ENCODE measurements around the gene RARB. TPM values are rescaled to one million over a fixed set of nuclear protein-coding genes. Genes with fewer than 3 reads are reported as not detected.
A peak's percentile ranks its signal among the peaks of the same experiment; 100 is the strongest.

RARB gene
- total and polyA plus RNA-seq, 9 donors, result 12.0 to 23.2 (median 16.1) TPM

- Histone ChIP-seq H3K4me3 (ENCODE audit: low read length) (no peak overlapping the region), H3K9me3 (replicated peaks; ENCODE audit: control insufficient read depth, low read depth, low read length) (no peaks in the 10 kb centered on the region), H3K27ac (ENCODE audit: low read length) (no peak overlapping the region), H3K27me3 (ENCODE audit: control insufficient read depth, insufficient read depth, low read length) (no peaks in the 10 kb centered on the region), H3K36me3 (ENCODE audit: control insufficient read depth, insufficient read depth, low read length) (no peaks in the 10 kb centered on the region), H3K4me1 (ENCODE audit: control insufficient read depth, insufficient read depth, low read length) (no peaks in the 10 kb centered on the region)
- 82% methylated on average over 2 of the region's 2 CpGs for WGBS (ENCODE audit: insufficient coverage)
- DNase-seq, result no peak
These were observed 31.8 kb upstream of the RARB start for GRCh38 chr3:25396251-25396650.

- Histone ChIP-seq H3K4me3 (ENCODE audit: low read length) (no peak overlapping the region), H3K27me3 (ENCODE audit: control insufficient read depth, insufficient read depth, low read length) (no peaks in the 10 kb centered on the region), H3K9me3 (replicated peaks; ENCODE audit: control insufficient read depth, low read depth, low read length) (no peaks in the 10 kb centered on the region), H3K36me3 (ENCODE audit: control insufficient read depth, insufficient read depth, low read length) (no peaks in the 10 kb centered on the region), H3K27ac (ENCODE audit: low read length) (no peak overlapping the region), H3K4me1 (ENCODE audit: control insufficient read depth, insufficient read depth, low read length) (no peaks in the 10 kb centered on the region)
- DNase-seq, result no peak
- 100% methylated on average over 3 of the region's 4 CpGs for WGBS (ENCODE audit: insufficient coverage)
These were observed 31.4 kb upstream of the RARB start for GRCh38 chr3:25396686-25397085.

GRCh38 chr3:25397150-25397549 is 30.9 kb upstream of the RARB start:
- H3K9me3 ChIP-seq (replicated peaks; ENCODE audit: control insufficient read depth, low read depth, low read length), result no peaks in the 10 kb centered on the region
- no peak overlapping the region for H3K4me3 ChIP-seq (ENCODE audit: low read length)
- H3K4me1 ChIP-seq (ENCODE audit: control insufficient read depth, insufficient read depth, low read length), result no peaks in the 10 kb centered on the region
- no peak overlapping the region for H3K27ac ChIP-seq (ENCODE audit: low read length)
- H3K36me3 ChIP-seq (ENCODE audit: control insufficient read depth, insufficient read depth, low read length), result no peaks in the 10 kb centered on the region
- 100% methylated on average over 1 of the region's 2 CpGs for WGBS (ENCODE audit: insufficient coverage)
- no peaks in the 10 kb centered on the region for H3K27me3 ChIP-seq (ENCODE audit: control insufficient read depth, insufficient read depth, low read length)
- DNase-seq, result no peak

GRCh38 chr3:25400587-25400986 is 27.5 kb upstream of the RARB start:
- Histone ChIP-seq H3K4me3 (ENCODE audit: low read length) (no peak overlapping the region), H3K9me3 (replicated peaks; ENCODE audit: control insufficient read depth, low read depth, low read length) (no peaks in the 10 kb centered on the region)
- WGBS (ENCODE audit: insufficient coverage), result no CpG with 5 or more reads among the region's 1 CpG

GRCh38 chr3:25403968-25404367 is 24.1 kb upstream of the RARB start:
- no peaks in the 10 kb centered on the region for H3K27me3 ChIP-seq (ENCODE audit: control insufficient read depth, insufficient read depth, low read length)
- H3K27ac ChIP-seq (ENCODE audit: low read length), result peak overlapping the region; percentile 49
- peak; percentile 90 for DNase-seq
- WGBS (ENCODE audit: insufficient coverage), result 40% methylated on average over 2 of the region's 4 CpGs
- H3K9me3 ChIP-seq (replicated peaks; ENCODE audit: control insufficient read depth, low read depth, low read length), result no peaks in the 10 kb centered on the region
- no peaks in the 10 kb centered on the region for H3K36me3 ChIP-seq (ENCODE audit: control insufficient read depth, insufficient read depth, low read length)
- peaks cover 3% of the 10 kb centered on the region for H3K4me1 ChIP-seq (ENCODE audit: control insufficient read depth, insufficient read depth, low read length)
- H3K4me3 ChIP-seq (ENCODE audit: low read length), result no peak overlapping the region

More at GRCh38 chr3:25400587-25400986, 27.5 kb upstream of the RARB start:
- DNase-seq, result peak; percentile 71
- peaks cover 3% of the 10 kb centered on the region for H3K4me1 ChIP-seq (ENCODE audit: control insufficient read depth, insufficient read depth, low read length)
- H3K27me3 ChIP-seq (ENCODE audit: control insufficient read depth, insufficient read depth, low read length), result no peaks in the 10 kb centered on the region
- no peak overlapping the region for H3K27ac ChIP-seq (ENCODE audit: low read length)
- H3K36me3 ChIP-seq (ENCODE audit: control insufficient read depth, insufficient read depth, low read length), result no peaks in the 10 kb centered on the region

GRCh38 chr3:25404569-25404968 is 23.5 kb upstream of the RARB start:
- peaks cover 3% of the 10 kb centered on the region for H3K4me1 ChIP-seq (ENCODE audit: control insufficient read depth, insufficient read depth, low read length)
- H3K4me3 ChIP-seq (ENCODE audit: low read length), result no peak overlapping the region
- H3K36me3 ChIP-seq (ENCODE audit: control insufficient read depth, insufficient read depth, low read length), result no peaks in the 10 kb centered on the region
- WGBS (ENCODE audit: insufficient coverage), result 80% methylated on average over 1 of the region's 4 CpGs
- H3K9me3 ChIP-seq (replicated peaks; ENCODE audit: control insufficient read depth, low read depth, low read length), result no peaks in the 10 kb centered on the region
- H3K27ac ChIP-seq (ENCODE audit: low read length), result no peak overlapping the region
- DNase-seq, result no peak
- H3K27me3 ChIP-seq (ENCODE audit: control insufficient read depth, insufficient read depth, low read length), result no peaks in the 10 kb centered on the region

- WGBS (ENCODE audit: insufficient coverage), result no CpG with 5 or more reads among the region's 1 CpG
- Histone ChIP-seq H3K4me1 (ENCODE audit: control insufficient read depth, insufficient read depth, low read length) (peaks cover 3% of the 10 kb centered on the region), H3K27me3 (ENCODE audit: control insufficient read depth, insufficient read depth, low read length) (no peaks in the 10 kb centered on the region)
These were observed 22.7 kb upstream of the RARB start for GRCh38 chr3:25405335-25405734.

GRCh38 chr3:25410703-25411102 is 17.4 kb upstream of the RARB start:
- no CpG with 5 or more reads among the region's 4 CpGs for WGBS (ENCODE audit: insufficient coverage)
- H3K4me1 ChIP-seq (ENCODE audit: control insufficient read depth, insufficient read depth, low read length), result no peaks in the 10 kb centered on the region
- H3K9me3 ChIP-seq (replicated peaks; ENCODE audit: control insufficient read depth, low read depth, low read length), result no peaks in the 10 kb centered on the region
- no peaks in the 10 kb centered on the region for H3K36me3 ChIP-seq (ENCODE audit: control insufficient read depth, insufficient read depth, low read length)
- H3K4me3 ChIP-seq (ENCODE audit: low read length), result no peak overlapping the region
- no peaks in the 10 kb centered on the region for H3K27me3 ChIP-seq (ENCODE audit: control insufficient read depth, insufficient read depth, low read length)
- H3K27ac ChIP-seq (ENCODE audit: low read length), result no peak overlapping the region
- no peak for DNase-seq

More at GRCh38 chr3:25405335-25405734, 22.7 kb upstream of the RARB start:
- no peaks in the 10 kb centered on the region for H3K9me3 ChIP-seq (replicated peaks; ENCODE audit: control insufficient read depth, low read depth, low read length)
- H3K27ac ChIP-seq (ENCODE audit: low read length), result no peak overlapping the region
- no peak overlapping the region for H3K4me3 ChIP-seq (ENCODE audit: low read length)
- no peak for DNase-seq
- no peaks in the 10 kb centered on the region for H3K36me3 ChIP-seq (ENCODE audit: control insufficient read depth, insufficient read depth, low read length)

- Histone ChIP-seq H3K4me3 (ENCODE audit: low read length) (no peak overlapping the region), H3K4me1 (ENCODE audit: control insufficient read depth, insufficient read depth, low read length) (no peaks in the 10 kb centered on the region), H3K27ac (ENCODE audit: low read length) (no peak overlapping the region), H3K27me3 (ENCODE audit: control insufficient read depth, insufficient read depth, low read length) (no peaks in the 10 kb centered on the region), H3K36me3 (ENCODE audit: control insufficient read depth, insufficient read depth, low read length) (no peaks in the 10 kb centered on the region), H3K9me3 (replicated peaks; ENCODE audit: control insufficient read depth, low read depth, low read length) (peaks cover 3% of the 10 kb centered on the region)
- no peak for DNase-seq
These were observed 15.8 kb upstream of the RARB start for GRCh38 chr3:25412269-25412668.

GRCh38 chr3:25416176-25416575 is 11.9 kb upstream of the RARB start:
- Histone ChIP-seq H3K27me3 (ENCODE audit: control insufficient read depth, insufficient read depth, low read length) (no peaks in the 10 kb centered on the region), H3K27ac (ENCODE audit: low read length) (no peak overlapping the region)
- 90% methylated on average over 2 of the region's 6 CpGs for WGBS (ENCODE audit: insufficient coverage)

GRCh38 chr3:25418596-25418995 is 9.5 kb upstream of the RARB start:
- no peak overlapping the region for H3K27ac ChIP-seq (ENCODE audit: low read length)
- WGBS (ENCODE audit: insufficient coverage), result no CpG with 5 or more reads among the region's 1 CpG
- no peak for DNase-seq

More at GRCh38 chr3:25416176-25416575, 11.9 kb upstream of the RARB start:
- no peaks in the 10 kb centered on the region for H3K4me1 ChIP-seq (ENCODE audit: control insufficient read depth, insufficient read depth, low read length)
- DNase-seq, result no peak
- H3K9me3 ChIP-seq (replicated peaks; ENCODE audit: control insufficient read depth, low read depth, low read length), result peaks cover 3% of the 10 kb centered on the region
- no peak overlapping the region for H3K4me3 ChIP-seq (ENCODE audit: low read length)
- no peaks in the 10 kb centered on the region for H3K36me3 ChIP-seq (ENCODE audit: control insufficient read depth, insufficient read depth, low read length)

More at GRCh38 chr3:25418596-25418995, 9.5 kb upstream of the RARB start:
- Histone ChIP-seq H3K4me1 (ENCODE audit: control insufficient read depth, insufficient read depth, low read length) (no peaks in the 10 kb centered on the region), H3K36me3 (ENCODE audit: control insufficient read depth, insufficient read depth, low read length) (no peaks in the 10 kb centered on the region), H3K9me3 (replicated peaks; ENCODE audit: control insufficient read depth, low read depth, low read length) (peaks cover 3% of the 10 kb centered on the region), H3K4me3 (ENCODE audit: low read length) (no peak overlapping the region), H3K27me3 (ENCODE audit: control insufficient read depth, insufficient read depth, low read length) (no peaks in the 10 kb centered on the region)
